Stimulated activated CD8-positive, alpha-beta memory T cell treated with anti-CD3 and anti-CD28 coated beads, Interleukin-7, amount 100 ng/mL, for 24 hours (primary cell): ENCODE measurements around the gene PACRGL.
"Not testable (repeated sequence)": the region's sequence is repeated elsewhere in the genome, so short reads cannot be mapped to it uniquely, and the experiment has no call there.

Source experiments
- DNase-seq: peaks from one replicate; pipeline ENCODE4 v3.0.0-alpha.2; 2020; ENCODE audit warnings: low read depth

The PACRGL gene

GRCh38 chr4:20723463-20723862 lies 23.2 kb downstream of the PACRGL start:
- no peak for DNase-seq

GRCh38 chr4:20724915-20725314 lies 24.7 kb downstream of the PACRGL start:
- no peak for DNase-seq

DNA sequence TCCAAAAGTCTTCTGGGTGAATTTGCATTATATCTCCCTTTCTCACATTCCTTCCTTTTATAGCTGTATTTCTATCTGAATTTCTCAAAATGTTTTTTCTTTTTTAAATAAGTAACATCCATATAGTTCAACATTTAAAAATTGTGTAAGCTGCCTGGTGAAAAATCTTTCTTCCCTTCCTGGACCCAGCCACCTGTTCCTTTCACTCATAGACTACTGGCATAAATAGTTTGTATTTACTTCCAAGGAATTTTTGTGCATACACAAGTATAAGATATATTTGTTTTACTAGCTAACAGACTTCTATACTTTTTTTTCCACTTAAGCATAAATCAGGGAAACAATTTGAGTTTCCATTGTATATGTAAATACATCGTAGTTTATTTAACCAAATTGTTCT lies 35.7 kb downstream of the PACRGL start:
- DNase-seq = no peak

DNA sequence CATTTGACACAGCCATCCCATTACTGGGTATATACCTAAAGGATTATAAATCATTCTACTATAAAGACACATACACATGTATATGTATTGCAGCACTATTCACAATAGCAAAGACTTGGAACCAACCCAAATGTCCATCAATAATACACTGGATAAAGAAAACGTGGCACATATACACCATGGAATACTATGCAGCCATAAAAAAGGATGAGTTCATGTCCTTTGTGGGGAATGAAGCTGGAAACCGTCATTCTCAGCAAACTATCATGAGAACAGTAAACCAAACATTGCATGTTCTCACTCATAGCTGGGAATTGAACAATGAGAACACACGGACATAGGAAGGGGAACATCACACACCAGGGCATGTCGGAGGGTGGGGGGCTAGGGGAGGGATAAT lies 45.7 kb downstream of the PACRGL start:
- not testable (repeated sequence) for DNase-seq

DNA sequence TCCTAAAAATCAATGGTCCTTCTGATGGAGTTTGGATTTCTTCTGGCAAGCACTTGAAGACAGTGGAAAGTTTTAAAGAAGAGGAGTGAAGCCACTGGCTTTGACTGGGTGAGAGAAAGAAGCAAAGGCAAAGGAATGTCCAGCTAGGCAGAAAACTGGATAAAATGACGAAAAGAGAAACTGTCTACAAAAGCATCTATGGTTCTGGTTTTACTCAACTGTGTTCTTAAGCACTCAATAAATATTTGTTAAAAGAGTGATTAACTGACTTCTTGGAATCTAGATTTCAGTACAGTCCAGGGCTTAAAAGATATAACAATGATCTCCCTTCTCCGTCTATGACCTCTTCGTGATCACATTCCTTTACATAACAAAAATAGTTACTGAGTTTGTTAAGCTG lies 52.4 kb downstream of the PACRGL start:
- DNase-seq = no peak

GRCh38 chr4:20754036-20754435 lies 53.8 kb downstream of the PACRGL start:
- DNase-seq = no peak

DNA sequence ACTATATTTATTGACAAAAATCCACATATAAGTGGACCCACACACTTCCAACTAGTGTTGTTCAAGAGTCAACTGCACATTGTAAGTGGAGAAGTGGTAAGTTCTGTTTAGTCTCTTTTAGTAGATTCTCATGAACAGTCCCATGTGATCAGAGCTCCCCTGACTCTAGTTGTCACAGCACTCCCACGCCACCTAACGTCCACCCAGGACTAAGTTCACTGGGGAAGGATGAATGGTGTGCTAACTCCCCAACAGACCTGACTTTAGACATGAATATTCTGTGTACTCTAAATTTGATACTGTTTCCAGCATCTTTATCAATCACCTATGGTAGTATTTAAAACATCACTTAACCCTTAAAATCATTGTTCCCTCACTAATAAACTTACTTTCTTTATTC lies 59.8 kb downstream of the PACRGL start:
- no peak for DNase-seq

DNA sequence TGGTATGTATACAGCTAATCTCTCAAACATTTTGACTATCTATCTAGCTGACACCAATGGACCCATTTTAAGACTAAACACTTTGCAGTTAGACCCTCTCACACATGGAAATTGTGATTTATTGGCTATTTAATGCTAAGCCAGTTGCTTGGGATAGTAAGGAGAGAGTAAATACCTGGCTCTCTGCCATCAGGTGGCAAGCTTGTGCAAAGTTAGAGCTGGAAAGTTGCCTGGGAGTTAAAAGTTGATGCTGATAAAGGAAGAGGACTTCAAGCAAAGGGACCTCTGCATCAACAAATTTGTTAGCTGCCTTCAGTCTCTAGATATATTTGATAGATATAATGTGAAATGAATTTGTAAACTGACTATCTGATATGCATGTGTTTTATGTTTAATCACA lies 61.1 kb downstream of the PACRGL start:
- no peak for DNase-seq

- no peak for DNase-seq
Measured at GRCh38 chr4:20761826-20762225, 61.6 kb downstream of the PACRGL start.

DNA sequence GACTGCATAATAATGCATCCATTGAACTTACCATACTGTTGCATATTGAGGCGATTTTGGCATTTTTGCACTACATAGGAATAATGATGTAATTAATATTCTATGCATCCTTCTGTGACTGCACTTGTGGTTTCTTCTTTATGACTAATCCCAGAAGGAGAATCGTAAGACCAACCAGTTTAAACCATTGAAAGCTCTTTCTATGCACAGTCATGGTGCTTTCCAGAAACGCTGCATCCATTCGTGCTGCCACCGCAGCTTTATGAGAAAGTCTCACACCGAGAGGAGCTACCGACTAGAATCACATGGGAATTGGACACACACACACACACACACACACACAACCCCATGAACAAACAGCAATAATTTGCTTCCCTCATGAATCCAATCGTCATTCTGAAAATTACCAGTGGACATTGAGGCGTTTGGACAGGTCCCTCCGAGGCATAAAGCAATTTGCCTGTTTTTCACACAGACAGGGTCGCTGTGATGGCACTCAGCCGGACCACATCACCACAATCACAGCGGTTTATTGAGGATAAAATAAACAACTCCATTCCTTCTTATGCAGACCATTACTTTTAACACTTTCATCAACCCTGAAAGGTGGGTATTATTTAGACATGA lies 64.2 kb downstream of the PACRGL start:
- DNase-seq = no peak

DNA sequence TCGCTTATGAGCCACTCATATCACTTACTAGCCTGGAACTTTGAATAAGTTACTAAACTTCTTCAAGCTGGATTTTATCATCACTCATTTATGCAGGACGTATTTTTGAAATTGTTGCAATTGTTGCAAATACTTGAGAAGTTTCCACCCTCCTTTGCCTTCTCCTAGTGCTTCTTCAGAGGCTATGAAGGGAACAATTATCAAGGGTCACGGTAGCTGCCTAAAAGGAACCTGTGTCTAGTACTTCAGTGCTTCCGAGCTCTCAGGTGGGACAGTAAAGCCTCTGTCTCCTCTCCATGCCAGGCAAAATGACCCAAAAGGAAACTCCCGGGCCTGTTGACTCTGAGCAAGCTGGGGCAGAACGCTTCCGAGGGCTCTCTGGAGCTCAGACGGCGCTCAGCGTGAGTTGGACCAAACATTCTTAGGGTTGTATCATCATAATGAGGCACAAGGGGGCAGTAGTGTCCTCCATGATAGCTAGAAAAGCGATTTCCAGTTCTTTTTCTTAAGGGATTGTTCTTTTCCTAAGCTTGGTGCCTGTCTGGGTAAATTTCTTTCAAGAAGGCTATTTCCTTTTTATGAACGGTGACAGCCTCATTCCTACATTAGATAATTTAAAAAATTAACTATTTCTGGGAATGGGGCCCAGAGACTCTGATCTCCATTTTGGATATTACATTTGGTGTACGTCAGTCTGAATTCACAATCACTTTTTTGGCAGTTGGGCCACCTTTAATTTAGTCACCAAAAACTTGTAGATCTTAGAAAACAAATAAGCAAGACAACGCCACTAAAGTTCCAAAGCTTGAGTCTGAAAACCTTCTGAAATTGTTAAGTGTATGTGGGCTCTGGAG lies 73.1 kb downstream of the PACRGL start:
- no peak for DNase-seq

- DNase-seq = no peak
Measured at GRCh38 chr4:20778896-20779295, 78.6 kb downstream of the PACRGL start.

- not testable (repeated sequence) for DNase-seq
Measured at GRCh38 chr4:20783134-20783533, 82.9 kb downstream of the PACRGL start.

DNA sequence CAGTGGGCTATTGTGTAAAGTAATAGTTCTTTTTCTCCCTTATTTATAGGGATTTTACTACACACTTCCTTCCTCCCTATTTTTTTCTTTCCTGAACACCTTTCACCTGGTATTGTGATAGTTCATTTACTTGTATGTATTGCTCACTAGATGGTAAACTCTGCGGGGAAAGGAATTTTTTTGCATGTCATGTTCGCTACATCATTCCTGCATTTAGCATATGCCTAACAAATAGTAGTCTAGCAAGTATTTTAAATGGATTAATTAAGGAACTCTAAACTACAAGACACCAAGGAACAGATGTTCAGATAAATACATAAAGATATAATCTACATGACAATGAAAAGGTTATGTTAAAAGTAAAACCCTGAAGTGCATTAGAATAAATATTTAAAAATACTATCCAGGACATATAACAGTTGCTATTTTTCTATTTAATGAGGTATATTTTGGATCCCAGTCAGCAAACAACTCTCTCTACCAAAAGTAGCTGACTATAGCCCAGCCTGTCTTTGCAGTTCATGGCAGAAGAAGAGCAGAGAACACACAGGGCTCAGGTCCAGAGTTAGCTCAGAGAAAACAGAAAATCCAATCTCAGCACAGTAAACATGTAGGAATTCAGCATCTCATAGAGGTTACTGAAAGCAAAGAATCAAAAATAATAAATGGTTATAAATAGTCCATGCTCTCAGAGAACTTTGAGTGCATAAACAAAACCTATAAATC lies 87.8 kb downstream of the PACRGL start:
- no peak for DNase-seq
